Gastroesophageal sphincter (tissue), 4 donors: ENCODE data around the gene PARP12. TPM values are rescaled to one million over a fixed set of nuclear protein-coding genes. Genes with fewer than 3 reads are reported as not detected.

Experiments
- ATAC-seq: fragments of 150-250 bp; one replicate; pipeline ENCODE4 v1.9.1; 2016; ENCODE audit warnings: mild to moderate bottlenecking, moderate library complexity
- H3K27ac ChIP-seq, 4 donors: fragments of 200-600 bp; sonication (generic) in 3 of 4; 1 replicate in 3 of 4; 2 replicates in 1 of 4; pipeline ENCODE4 v1.5.1; 2016 to 2019
- H3K27me3 ChIP-seq: fragments of 200-600 bp; sonication (generic); one replicate; pipeline ENCODE4 v1.5.1; 2019
- H3K36me3 ChIP-seq, 2 donors: fragments of 200-600 bp; sonication (generic); one replicate each; pipeline ENCODE4 v1.5.1; 2019; ENCODE audit warnings: control low read depth in 1 of 2
- H3K4me1 ChIP-seq, 3 donors: fragments of 200-600 bp; sonication (generic); 1 replicate in 2 of 3; 2 replicates in 1 of 3; pipeline ENCODE4 v1.5.1; 2016 to 2019; ENCODE audit warnings: control low read depth in 2 of 3
- H3K4me3 ChIP-seq, 2 donors: fragments of 200-600 bp; sonication (generic); one replicate each; pipeline ENCODE4 v1.5.1; 2019; ENCODE audit warnings: mild to moderate bottlenecking in 1 of 2, moderate library complexity in 1 of 2
- H3K9me3 ChIP-seq, 3 donors: fragments of 200-600 bp; sonication (generic); one replicate each; pipeline ENCODE4 v1.5.1; 2017 to 2019; ENCODE audit warnings: control low read depth in 2 of 3
- EP300 ChIP-seq: sonication (generic); formaldehyde crosslinking; IDR thresholded peaks from one replicate; pipeline ENCODE4 v1.6.1; 2017; ENCODE audit warnings: antibody characterized with exemption, mild to moderate bottlenecking
- POLR2A ChIP-seq, 2 donors: fragments of 450-650 bp; IDR thresholded peaks; one replicate each; pipeline ENCODE4 v1.6.1; 2017; ENCODE audit warnings: antibody characterized with exemption in 2 of 2, mild to moderate bottlenecking in 2 of 2, moderate library complexity in 1 of 2
- POLR2AphosphoS5 ChIP-seq: sonication (generic); formaldehyde crosslinking; IDR thresholded peaks from one replicate; pipeline ENCODE4 v1.6.1; 2017; ENCODE audit warnings: antibody characterized with exemption
- WGBS, 2 donors: methylation state at CpG; one replicate each; pipeline ENCODE4 v1.1.5; 2018; ENCODE audit warnings: low coverage in 1 of 2; 5-methylcytosine and 5-hydroxymethylcytosine counted together
- total RNA-seq, 4 donors: library from RNA; depleted of rRNA; stranded (reverse); fragments of >200 nt; gene quantifications; one replicate each; pipeline ENCODE4 v1.1.0, GENCODE V29; 2016
- TF ChIP-seq, protein P1 (sequence below), 4 experiments: fragments of 200-600 bp in 2 of 4; fragments of 450-650 bp in 2 of 4; sonication (generic) in 1 of 4; IDR thresholded peaks; one replicate each; pipeline ENCODE4 v1.5.1; 2017 to 2019; ENCODE audit warnings: antibody characterized with exemption in 4 of 4, mild to moderate bottlenecking in 2 of 4, moderate library complexity in 2 of 4

Gene PARP12
- total RNA-seq, 4 donors from 2014 or later, result 11.9 to 35.6 (median 18.1) TPM

DNA sequence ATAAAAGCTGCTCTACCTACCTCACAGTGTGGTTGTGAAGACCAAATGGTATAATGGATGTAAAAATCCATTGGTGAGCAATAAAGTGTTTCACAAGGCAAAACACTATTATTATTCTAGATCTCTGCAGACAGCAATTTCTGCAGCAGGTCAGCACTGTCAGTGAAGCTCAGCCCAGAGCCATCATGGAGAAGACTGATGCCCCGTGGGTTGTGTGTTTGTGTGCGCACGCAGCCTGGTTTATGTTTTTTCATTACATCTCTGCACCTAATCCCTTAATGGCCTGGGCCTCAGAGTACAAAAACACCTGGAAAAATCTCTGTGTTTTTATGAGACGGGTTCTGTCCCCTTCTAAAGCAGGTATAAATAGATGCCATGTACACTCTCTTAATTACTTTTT, 64.2 kb downstream of the PARP12 start:
- TF ChIP-seq, protein P1, sequence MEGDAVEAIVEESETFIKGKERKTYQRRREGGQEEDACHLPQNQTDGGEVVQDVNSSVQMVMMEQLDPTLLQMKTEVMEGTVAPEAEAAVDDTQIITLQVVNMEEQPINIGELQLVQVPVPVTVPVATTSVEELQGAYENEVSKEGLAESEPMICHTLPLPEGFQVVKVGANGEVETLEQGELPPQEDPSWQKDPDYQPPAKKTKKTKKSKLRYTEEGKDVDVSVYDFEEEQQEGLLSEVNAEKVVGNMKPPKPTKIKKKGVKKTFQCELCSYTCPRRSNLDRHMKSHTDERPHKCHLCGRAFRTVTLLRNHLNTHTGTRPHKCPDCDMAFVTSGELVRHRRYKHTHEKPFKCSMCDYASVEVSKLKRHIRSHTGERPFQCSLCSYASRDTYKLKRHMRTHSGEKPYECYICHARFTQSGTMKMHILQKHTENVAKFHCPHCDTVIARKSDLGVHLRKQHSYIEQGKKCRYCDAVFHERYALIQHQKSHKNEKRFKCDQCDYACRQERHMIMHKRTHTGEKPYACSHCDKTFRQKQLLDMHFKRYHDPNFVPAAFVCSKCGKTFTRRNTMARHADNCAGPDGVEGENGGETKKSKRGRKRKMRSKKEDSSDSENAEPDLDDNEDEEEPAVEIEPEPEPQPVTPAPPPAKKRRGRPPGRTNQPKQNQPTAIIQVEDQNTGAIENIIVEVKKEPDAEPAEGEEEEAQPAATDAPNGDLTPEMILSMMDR (IDR thresholded peaks at IDR 0.05), result no peak
- TF ChIP-seq EP300 (no peak), POLR2AphosphoS5 (no peak), POLR2A (IDR thresholded peaks at IDR 0.05) (no peak)
- ATAC-seq, result no peak
- WGBS, 2 donors, result 76 to 85% methylated on average over 3 to 4 of the region's 4 CpGs
- H3K36me3 ChIP-seq, result no peaks in the 10 kb centered on the region
- no peaks in the 10 kb centered on the region for H3K9me3 ChIP-seq
- H3K4me3 ChIP-seq, result no peak overlapping the region
- no peaks in the 10 kb centered on the region for H3K27me3 ChIP-seq
- H3K4me1 ChIP-seq, result peaks cover 0 to 11% (median 0%) of the 10 kb centered on the region in 3 donors
- no peak overlapping the region for H3K27ac ChIP-seq

DNA sequence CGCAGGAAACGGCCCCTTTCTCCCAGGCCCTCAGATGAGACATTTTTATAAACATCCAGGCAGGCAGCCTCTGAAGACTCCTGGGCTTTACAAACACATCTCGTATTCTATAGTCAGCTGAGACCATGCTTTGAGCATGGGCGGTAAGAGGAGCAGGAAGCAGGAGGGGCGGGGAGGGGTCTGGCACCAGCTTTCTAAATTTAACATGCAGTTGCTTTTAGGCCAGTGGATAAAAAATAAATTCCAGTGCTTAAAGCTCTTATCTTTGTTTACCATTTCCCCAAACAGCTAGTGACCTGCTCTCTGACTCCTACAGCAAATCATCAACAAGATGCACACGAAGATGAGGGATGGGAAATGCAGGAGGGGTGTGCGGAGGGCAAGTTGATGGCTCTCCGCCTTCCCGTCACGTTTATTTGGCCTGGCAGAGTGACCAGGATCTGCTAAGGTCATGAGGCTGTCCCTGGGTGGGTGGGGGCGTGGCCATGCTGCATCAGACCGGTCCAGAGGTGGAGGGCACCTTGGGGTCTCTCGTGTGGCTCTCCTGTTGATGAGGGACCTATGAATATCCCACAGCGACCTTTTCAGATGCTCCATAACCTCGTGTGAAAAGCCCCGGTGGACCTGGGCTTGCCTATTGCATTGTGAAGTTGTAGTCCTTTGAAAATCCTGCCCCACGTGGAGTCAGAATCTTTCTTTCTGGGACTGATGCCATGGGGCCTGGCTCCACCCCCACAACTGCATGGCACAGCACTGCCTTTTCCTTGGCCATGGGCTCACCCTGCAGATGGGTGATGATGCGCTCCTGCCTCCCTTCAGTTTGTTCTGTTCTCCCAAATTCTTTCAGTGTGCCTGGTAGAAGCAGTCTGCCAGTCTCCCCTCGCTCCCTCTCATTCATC, 67.5 kb downstream of the PARP12 start:
- 47 to 61% methylated on average over 5 to 14 of the region's 19 CpGs for WGBS, 2 donors
- no peak for ATAC-seq

DNA sequence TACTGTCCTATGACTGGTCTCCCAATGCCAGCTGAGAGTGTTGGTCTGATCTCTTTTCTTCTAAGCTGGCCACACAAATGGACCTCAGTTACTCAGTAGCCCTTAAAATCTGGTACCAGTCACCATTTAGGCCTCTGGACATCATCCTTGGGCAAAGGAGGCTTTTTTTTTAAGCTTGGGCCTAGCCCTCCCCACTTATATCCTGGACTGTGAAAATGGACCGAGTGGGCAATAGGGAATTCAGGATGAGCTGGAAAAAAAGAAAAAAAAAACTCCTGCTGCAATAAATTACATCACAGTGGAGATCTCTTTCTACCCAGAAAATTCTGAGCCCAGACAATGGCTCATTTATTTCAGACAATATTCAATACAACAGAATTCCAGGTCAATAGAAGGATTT, 68.4 kb downstream of the PARP12 start:
- Histone ChIP-seq H3K36me3 (no peaks in the 10 kb centered on the region), H3K27ac (no peak overlapping the region), H3K4me1 (peaks cover 0 to 11% (median 0%) of the 10 kb centered on the region in 3 donors), H3K4me3 (no peak overlapping the region), H3K9me3 (no peaks in the 10 kb centered on the region), H3K27me3 (no peaks in the 10 kb centered on the region)
- TF ChIP-seq, protein P1 (IDR thresholded peaks at IDR 0.05), result no peak
- TF ChIP-seq POLR2AphosphoS5 (no peak), POLR2A (IDR thresholded peaks at IDR 0.05) (no peak), EP300 (no peak)
- ATAC-seq, result no peak
- 86% methylated on average over 1 of the region's 1 CpG; no CpG with 5 or more reads in 1 of the 2 donors for WGBS, 2 donors

More for the DNA sequence above, 67.5 kb downstream of the PARP12 start:
- H3K27ac ChIP-seq, result no peak overlapping the region
- H3K27me3 ChIP-seq, result no peaks in the 10 kb centered on the region
- H3K36me3 ChIP-seq, result no peaks in the 10 kb centered on the region
- H3K4me3 ChIP-seq, result no peak overlapping the region
- H3K9me3 ChIP-seq, result no peaks in the 10 kb centered on the region
- TF ChIP-seq POLR2A (IDR thresholded peaks at IDR 0.05), result no peak
- TF ChIP-seq, protein P1 (IDR thresholded peaks at IDR 0.05), result no peak
- no peak for TF ChIP-seq EP300
- no peak for TF ChIP-seq POLR2AphosphoS5
- H3K4me1 ChIP-seq, result peaks cover 0 to 11% (median 0%) of the 10 kb centered on the region in 3 donors

DNA sequence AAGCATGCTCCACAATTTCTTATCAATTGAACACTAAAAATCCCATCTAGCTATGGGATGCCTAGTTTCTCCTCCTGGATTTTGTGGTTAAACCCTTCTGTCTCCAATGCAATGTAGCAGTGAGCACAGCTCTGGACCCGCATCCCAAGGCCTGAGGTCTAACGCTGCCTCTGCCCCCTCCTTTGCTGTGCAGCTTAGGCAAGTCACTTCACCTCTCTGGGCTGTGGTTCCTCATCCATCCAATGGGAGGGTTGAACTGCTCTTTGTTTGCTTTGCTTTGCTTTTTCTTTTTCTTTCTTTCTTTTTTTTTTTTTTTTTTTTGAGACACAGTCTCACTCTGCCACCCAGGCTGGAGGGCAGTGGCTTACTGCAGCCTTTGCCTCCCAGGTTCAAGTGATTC, 69.2 kb downstream of the PARP12 start:
- H3K36me3 ChIP-seq, result no peaks in the 10 kb centered on the region
- H3K4me3 ChIP-seq, result no peak overlapping the region
- ATAC-seq, result no peak
- WGBS, 2 donors, result 95% methylated on average over 2 of the region's 2 CpGs; no CpG with 5 or more reads in 1 of the 2 donors
- H3K27me3 ChIP-seq, result no peaks in the 10 kb centered on the region
- H3K4me1 ChIP-seq, result peaks cover 0 to 11% (median 0%) of the 10 kb centered on the region in 3 donors
- no peak overlapping the region for H3K27ac ChIP-seq
- TF ChIP-seq EP300 (no peak), POLR2AphosphoS5 (no peak), POLR2A (IDR thresholded peaks at IDR 0.05) (no peak)
- TF ChIP-seq, protein P1 (IDR thresholded peaks at IDR 0.05), result no peak
- H3K9me3 ChIP-seq, result no peaks in the 10 kb centered on the region

DNA sequence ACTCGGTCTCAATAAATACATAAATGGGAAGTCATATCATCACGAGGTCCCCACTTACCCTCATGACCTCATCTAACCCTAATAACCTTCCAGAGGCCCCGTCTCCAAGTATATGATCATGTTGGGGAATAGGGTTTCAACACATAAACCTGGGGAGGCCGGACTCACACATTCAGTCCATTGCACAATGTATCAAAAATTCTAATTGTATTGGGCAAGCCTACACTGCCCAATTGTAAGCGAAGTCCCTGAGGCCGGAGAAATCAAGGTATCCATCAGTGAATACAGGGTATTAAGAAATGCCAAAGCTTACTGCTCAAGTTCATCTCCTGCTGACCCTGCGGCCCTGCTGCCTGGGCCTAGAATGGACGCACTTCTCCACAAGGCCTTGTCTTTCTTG, 69.6 kb downstream of the PARP12 start:
- Histone ChIP-seq H3K4me1 (peaks cover 0 to 11% (median 0%) of the 10 kb centered on the region in 3 donors), H3K4me3 (no peak overlapping the region), H3K27me3 (no peaks in the 10 kb centered on the region), H3K9me3 (no peaks in the 10 kb centered on the region), H3K36me3 (no peaks in the 10 kb centered on the region), H3K27ac (no peak overlapping the region)
- TF ChIP-seq EP300 (no peak), POLR2A (IDR thresholded peaks at IDR 0.05) (no peak), POLR2AphosphoS5 (no peak)
- TF ChIP-seq, protein P1 (IDR thresholded peaks at IDR 0.05), result no peak
- WGBS, 2 donors, result 88 to 94% methylated on average over 6 to 8 of the region's 8 CpGs
- no peak for ATAC-seq
